ENCODE results near the gene CCL25. TPM values are rescaled to one million over a fixed set of nuclear protein-coding genes. Genes with fewer than 3 reads are reported as not detected.

Gene CCL25, protein sequence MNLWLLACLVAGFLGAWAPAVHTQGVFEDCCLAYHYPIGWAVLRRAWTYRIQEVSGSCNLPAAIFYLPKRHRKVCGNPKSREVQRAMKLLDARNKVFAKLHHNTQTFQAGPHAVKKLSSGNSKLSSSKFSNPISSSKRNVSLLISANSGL
- polyA plus RNA-seq (2012; rRNA removed), result not detected in 2 replicates
- polyA plus RNA-seq (2012; cell fraction: cytosol; rRNA removed), result 0.05 TPM in 1 of 2 replicates, not detected in the other
- polyA plus RNA-seq (2012; cell fraction: nucleus; rRNA removed), result 0.29 and 0.31 TPM in 2 replicates

DNA sequence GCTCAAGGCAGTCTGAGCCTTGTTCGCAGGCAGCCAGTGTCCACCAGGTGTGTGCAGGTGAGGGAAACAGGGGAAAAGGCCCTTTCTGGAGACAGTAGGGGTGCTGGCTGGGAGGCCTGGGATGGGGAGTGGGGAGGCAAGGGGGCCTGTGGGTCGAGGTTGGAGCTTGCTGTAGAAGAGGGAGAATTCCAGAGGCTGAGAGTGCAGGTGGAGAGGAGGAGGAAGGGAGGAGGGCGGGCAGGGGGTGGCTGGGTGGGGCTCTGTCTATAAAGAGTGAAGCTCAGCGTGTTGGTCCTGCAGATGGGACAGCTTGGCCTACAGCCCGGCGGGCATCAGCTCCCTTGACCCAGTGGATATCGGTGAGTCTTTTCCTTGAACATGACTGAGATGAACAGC, at the start of gene CCL25:
TSS of gene CCL25 (plus strand) at position 297 of the 396 bp plus-strand sequence. CDS start 290 bp downstream, outside the sequence.
- POLR2A ChIA-PET, result no interaction called here
- no peak within 1 kb of the TSS for H3K9ac ChIP-seq
- H3K9me3 ChIP-seq, result no peaks in the 10 kb centered on the region
- H2AFZ ChIP-seq (ENCODE audit: low read depth), result no peak within 1 kb of the TSS
- no peak within 1 kb of the TSS for H3K4me2 ChIP-seq
- H3K79me2 ChIP-seq (ENCODE audit: insufficient read depth), result no peaks in the 10 kb centered on the region
- H3K4me1 ChIP-seq (ENCODE audit: control insufficient read depth in 1 of 2, insufficient read depth in 2 of 2, low read depth in 1 of 2, low read length in 1 of 2), result peaks cover 0 to 4% of the 10 kb centered on the region in 2 experiments; a peak in 1 of 4 replicates
- no peaks in the 10 kb centered on the region; the same call in 1 of the 2 replicates for H3K27me3 ChIP-seq (ENCODE audit: insufficient read depth)
- H3K4me3 ChIP-seq (ENCODE audit: low read depth in 2 of 2, low read length in 1 of 2), result no peak within 1 kb of the TSS
- no peaks in the 10 kb centered on the region for H3K9me2 ChIP-seq
- no peak within 1 kb of the TSS for H3K27ac ChIP-seq (ENCODE audit: low read depth in 2 of 2, low read length in 1 of 2)
- WGBS (ENCODE audit: low lambda C conversion rate), result 69% methylated on average over 7 of the region's 7 CpGs
- no peaks in the 10 kb centered on the region for H4K20me1 ChIP-seq (ENCODE audit: insufficient read depth)
- TF ChIP-seq, protein P1, sequence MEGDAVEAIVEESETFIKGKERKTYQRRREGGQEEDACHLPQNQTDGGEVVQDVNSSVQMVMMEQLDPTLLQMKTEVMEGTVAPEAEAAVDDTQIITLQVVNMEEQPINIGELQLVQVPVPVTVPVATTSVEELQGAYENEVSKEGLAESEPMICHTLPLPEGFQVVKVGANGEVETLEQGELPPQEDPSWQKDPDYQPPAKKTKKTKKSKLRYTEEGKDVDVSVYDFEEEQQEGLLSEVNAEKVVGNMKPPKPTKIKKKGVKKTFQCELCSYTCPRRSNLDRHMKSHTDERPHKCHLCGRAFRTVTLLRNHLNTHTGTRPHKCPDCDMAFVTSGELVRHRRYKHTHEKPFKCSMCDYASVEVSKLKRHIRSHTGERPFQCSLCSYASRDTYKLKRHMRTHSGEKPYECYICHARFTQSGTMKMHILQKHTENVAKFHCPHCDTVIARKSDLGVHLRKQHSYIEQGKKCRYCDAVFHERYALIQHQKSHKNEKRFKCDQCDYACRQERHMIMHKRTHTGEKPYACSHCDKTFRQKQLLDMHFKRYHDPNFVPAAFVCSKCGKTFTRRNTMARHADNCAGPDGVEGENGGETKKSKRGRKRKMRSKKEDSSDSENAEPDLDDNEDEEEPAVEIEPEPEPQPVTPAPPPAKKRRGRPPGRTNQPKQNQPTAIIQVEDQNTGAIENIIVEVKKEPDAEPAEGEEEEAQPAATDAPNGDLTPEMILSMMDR (IDR thresholded peaks at IDR 0.05), result no peak
- no peaks in the 10 kb centered on the region for H3F3A ChIP-seq (replicated peaks; ENCODE audit: insufficient read depth)
- no peak for DNase-seq
- CTCF ChIA-PET, result no interaction called here
- no peaks in the 10 kb centered on the region for H3K36me3 ChIP-seq (replicated peaks in 1 of 2; ENCODE audit: control insufficient read depth in 1 of 2, insufficient read depth in 2 of 2, low read length in 1 of 2)

DNA sequence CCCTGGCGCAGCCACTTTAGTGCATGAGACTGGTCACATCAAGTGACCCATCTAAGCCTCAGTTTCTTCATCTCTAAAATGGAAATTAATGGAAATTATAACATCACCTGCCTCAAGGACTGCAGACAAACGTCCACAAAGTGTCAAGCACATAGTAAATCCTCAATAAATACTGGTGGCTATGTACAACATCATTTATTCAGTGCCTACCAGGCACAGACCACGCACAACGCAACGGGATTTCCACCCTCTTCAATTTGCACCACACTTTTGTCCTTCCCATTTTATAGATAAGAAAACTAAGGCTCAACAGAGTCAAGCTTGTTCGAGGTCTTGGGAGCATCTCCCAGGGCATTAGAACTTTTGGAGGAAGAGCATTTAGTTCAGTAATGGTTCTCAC, 48.6 kb upstream of the CCL25 start:
- peaks cover 8% of the 10 kb centered on the region for H3F3A ChIP-seq (replicated peaks; ENCODE audit: insufficient read depth)
- no peaks in the 10 kb centered on the region for H3K9me2 ChIP-seq
- ChIA-PET CTCF (interaction anchor here (0.6 to 3.6 kb wide), 6 partner anchors 9 to 60 kb away, joined by 3 to 32 read pairs (median 6); partner anchors contain the start of gene TIMM44), POLR2A (interaction anchor here (2.5 kb wide), 1 partner anchor 60 kb away, joined by 14 read pairs; the partner anchor contains the start of gene TIMM44)
- peaks cover 5 to 26% of the 10 kb centered on the region in 2 experiments; a peak in 2 of 4 replicates for H3K4me1 ChIP-seq (ENCODE audit: control insufficient read depth in 1 of 2, insufficient read depth in 2 of 2, low read depth in 1 of 2, low read length in 1 of 2)
- H4K20me1 ChIP-seq (ENCODE audit: insufficient read depth), result peaks cover 56% of the 10 kb centered on the region
- H2AFZ ChIP-seq (ENCODE audit: low read depth), result no peak overlapping the region
- peak overlapping the region in 1 of 2 experiments; percentile 66; a peak in 2 of 4 replicates for H3K27ac ChIP-seq (ENCODE audit: low read depth in 2 of 2, low read length in 1 of 2)
- peak overlapping the region; percentile 82 for H3K4me2 ChIP-seq
- H3K27me3 ChIP-seq (ENCODE audit: insufficient read depth), result no peaks in the 10 kb centered on the region
- peaks cover 72% of the 10 kb centered on the region for H3K79me2 ChIP-seq (ENCODE audit: insufficient read depth)
- H3K9me3 ChIP-seq, result no peaks in the 10 kb centered on the region
- no peak for DNase-seq
- peak overlapping the region; percentile 80; the same call in 1 of the 2 replicates for H3K9ac ChIP-seq
- 63% methylated on average over 6 of the region's 6 CpGs for WGBS (ENCODE audit: low lambda C conversion rate)
- H3K36me3 ChIP-seq (replicated peaks in 1 of 2; ENCODE audit: control insufficient read depth in 1 of 2, insufficient read depth in 2 of 2, low read length in 1 of 2), result peaks cover 3 to 5% of the 10 kb centered on the region in 2 experiments
- H3K4me3 ChIP-seq (ENCODE audit: low read depth in 2 of 2, low read length in 1 of 2), result peak overlapping the region; percentile 71 to 72
- TF ChIP-seq NFIC (IDR thresholded peaks at IDR 0.05; ENCODE audit: borderline replicate concordance) (no peak), EZH2phosphoT487 (IDR thresholded peaks at IDR 0.05; ENCODE audit: borderline replicate concordance, low read depth) (no peak), TEAD4 (IDR thresholded peaks at IDR 0.05; ENCODE audit: borderline replicate concordance, insufficient read depth) (no peak), TAF1 (IDR thresholded peaks at IDR 0.05; ENCODE audit: borderline replicate concordance, low read depth, low read length) (no peak), FOXM1 (IDR thresholded peaks at IDR 0.05; ENCODE audit: low read depth) (no peak), FOSL2 (IDR thresholded peaks at IDR 0.05; ENCODE audit: borderline replicate concordance, low read depth) (no peak), CHD2 (IDR thresholded peaks at IDR 0.05; ENCODE audit: low read length, partially characterized antibody) (no peak), ELF1 (IDR thresholded peaks at IDR 0.05) (no peak), SIN3A (IDR thresholded peaks at IDR 0.05; ENCODE audit: borderline replicate concordance, low read depth, low read length) (no peak)
- TF ChIP-seq, protein P2, sequence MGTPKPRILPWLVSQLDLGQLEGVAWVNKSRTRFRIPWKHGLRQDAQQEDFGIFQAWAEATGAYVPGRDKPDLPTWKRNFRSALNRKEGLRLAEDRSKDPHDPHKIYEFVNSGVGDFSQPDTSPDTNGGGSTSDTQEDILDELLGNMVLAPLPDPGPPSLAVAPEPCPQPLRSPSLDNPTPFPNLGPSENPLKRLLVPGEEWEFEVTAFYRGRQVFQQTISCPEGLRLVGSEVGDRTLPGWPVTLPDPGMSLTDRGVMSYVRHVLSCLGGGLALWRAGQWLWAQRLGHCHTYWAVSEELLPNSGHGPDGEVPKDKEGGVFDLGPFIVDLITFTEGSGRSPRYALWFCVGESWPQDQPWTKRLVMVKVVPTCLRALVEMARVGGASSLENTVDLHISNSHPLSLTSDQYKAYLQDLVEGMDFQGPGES (IDR thresholded peaks at IDR 0.05; ENCODE audit: low read depth, low read length), result no peak
- TF ChIP-seq, protein P3, sequence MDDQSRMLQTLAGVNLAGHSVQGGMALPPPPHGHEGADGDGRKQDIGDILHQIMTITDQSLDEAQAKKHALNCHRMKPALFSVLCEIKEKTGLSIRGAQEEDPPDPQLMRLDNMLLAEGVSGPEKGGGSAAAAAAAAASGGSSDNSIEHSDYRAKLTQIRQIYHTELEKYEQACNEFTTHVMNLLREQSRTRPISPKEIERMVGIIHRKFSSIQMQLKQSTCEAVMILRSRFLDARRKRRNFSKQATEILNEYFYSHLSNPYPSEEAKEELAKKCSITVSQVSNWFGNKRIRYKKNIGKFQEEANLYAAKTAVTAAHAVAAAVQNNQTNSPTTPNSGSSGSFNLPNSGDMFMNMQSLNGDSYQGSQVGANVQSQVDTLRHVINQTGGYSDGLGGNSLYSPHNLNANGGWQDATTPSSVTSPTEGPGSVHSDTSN (IDR thresholded peaks at IDR 0.05), result no peak
- TF ChIP-seq, protein P4, sequence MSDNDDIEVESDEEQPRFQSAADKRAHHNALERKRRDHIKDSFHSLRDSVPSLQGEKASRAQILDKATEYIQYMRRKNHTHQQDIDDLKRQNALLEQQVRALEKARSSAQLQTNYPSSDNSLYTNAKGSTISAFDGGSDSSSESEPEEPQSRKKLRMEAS (IDR thresholded peaks at IDR 0.05; ENCODE audit: low read depth), result no peak

Data from SK-N-SH (cell line).